ENCODE measurements around the gene SLC1A5. TPM values are rescaled to one million over a fixed set of nuclear protein-coding genes. Genes with fewer than 3 reads are reported as not detected.

SLC1A5 gene
- polyA plus RNA-seq, 1 donor from 2014 or later, result 1.1 TPM

- no peak overlapping the region for H3K4me2 ChIP-seq (ENCODE audit: low read length)
- no peaks in the 10 kb centered on the region for H3F3A ChIP-seq (ENCODE audit: insufficient read depth, low read length, poor library complexity, severe bottlenecking)
- no peaks in the 10 kb centered on the region for H3K9me3 ChIP-seq (ENCODE audit: low read length)
- TF ChIP-seq TAF1 (IDR thresholded peaks at IDR 0.05; ENCODE audit: low read depth) (no peak), REST (IDR thresholded peaks at IDR 0.05; ENCODE audit: borderline replicate concordance) (no peak), EZH2 (IDR thresholded peaks at IDR 0.05; ENCODE audit: borderline replicate concordance, insufficient read depth, low read length, poor library complexity, severe bottlenecking) (no peak), RAD21 (conservative IDR thresholded peaks at IDR 0.05) (no peak), POLR2AphosphoS5 (IDR thresholded peaks at IDR 0.05) (no peak), SMC3 (conservative IDR thresholded peaks at IDR 0.05; ENCODE audit: poor library complexity) (no peak), EP300 (conservative IDR thresholded peaks at IDR 0.05; ENCODE audit: poor library complexity, severe bottlenecking) (no peak), MXI1 (conservative IDR thresholded peaks at IDR 0.05; ENCODE audit: poor library complexity, severe bottlenecking) (no peak)
- TF ChIP-seq, protein P1, sequence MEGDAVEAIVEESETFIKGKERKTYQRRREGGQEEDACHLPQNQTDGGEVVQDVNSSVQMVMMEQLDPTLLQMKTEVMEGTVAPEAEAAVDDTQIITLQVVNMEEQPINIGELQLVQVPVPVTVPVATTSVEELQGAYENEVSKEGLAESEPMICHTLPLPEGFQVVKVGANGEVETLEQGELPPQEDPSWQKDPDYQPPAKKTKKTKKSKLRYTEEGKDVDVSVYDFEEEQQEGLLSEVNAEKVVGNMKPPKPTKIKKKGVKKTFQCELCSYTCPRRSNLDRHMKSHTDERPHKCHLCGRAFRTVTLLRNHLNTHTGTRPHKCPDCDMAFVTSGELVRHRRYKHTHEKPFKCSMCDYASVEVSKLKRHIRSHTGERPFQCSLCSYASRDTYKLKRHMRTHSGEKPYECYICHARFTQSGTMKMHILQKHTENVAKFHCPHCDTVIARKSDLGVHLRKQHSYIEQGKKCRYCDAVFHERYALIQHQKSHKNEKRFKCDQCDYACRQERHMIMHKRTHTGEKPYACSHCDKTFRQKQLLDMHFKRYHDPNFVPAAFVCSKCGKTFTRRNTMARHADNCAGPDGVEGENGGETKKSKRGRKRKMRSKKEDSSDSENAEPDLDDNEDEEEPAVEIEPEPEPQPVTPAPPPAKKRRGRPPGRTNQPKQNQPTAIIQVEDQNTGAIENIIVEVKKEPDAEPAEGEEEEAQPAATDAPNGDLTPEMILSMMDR (IDR thresholded peaks at IDR 0.05; ENCODE audit: poor library complexity, severe bottlenecking), result no peak
- H3K27ac ChIP-seq (ENCODE audit: low read length), result no peak overlapping the region
- no peak overlapping the region for H3K4me3 ChIP-seq (ENCODE audit: low read length)
- H3K36me3 ChIP-seq (ENCODE audit: insufficient read depth, low read length), result no peaks in the 10 kb centered on the region
- peaks cover 18% of the 10 kb centered on the region for H4K20me1 ChIP-seq (ENCODE audit: insufficient read depth)
- no peaks in the 10 kb centered on the region for H3K27me3 ChIP-seq (ENCODE audit: insufficient read depth, low read depth, low read length)
- no peak overlapping the region for H3K9ac ChIP-seq (ENCODE audit: low read length)
- H2AFZ ChIP-seq (ENCODE audit: low read depth, low read length), result no peak overlapping the region
- H3K79me2 ChIP-seq (replicated peaks; ENCODE audit: insufficient read depth, low read length), result peaks cover 11% of the 10 kb centered on the region
- no peaks in the 10 kb centered on the region for H3K9me2 ChIP-seq (ENCODE audit: insufficient read depth, low read length)
These were observed 57.8 kb downstream of the SLC1A5 start for GRCh38 chr19:46730595-46730994.

GRCh38 chr19:46730187-46730586, 58.2 kb downstream of the SLC1A5 start:
- no peaks in the 10 kb centered on the region for H3F3A ChIP-seq (ENCODE audit: insufficient read depth, low read length, poor library complexity, severe bottlenecking)
- no peaks in the 10 kb centered on the region for H3K36me3 ChIP-seq (ENCODE audit: insufficient read depth, low read length)
- no peak overlapping the region for H3K9ac ChIP-seq (ENCODE audit: low read length)
- H3K79me2 ChIP-seq (replicated peaks; ENCODE audit: insufficient read depth, low read length), result peaks cover 11% of the 10 kb centered on the region
- H3K9me3 ChIP-seq (ENCODE audit: low read length), result no peaks in the 10 kb centered on the region
- no peak overlapping the region for H3K27ac ChIP-seq (ENCODE audit: low read length)
- H4K20me1 ChIP-seq (ENCODE audit: insufficient read depth), result peaks cover 18% of the 10 kb centered on the region
- H3K4me2 ChIP-seq (ENCODE audit: low read length), result no peak overlapping the region
- no peak overlapping the region for H3K4me3 ChIP-seq (ENCODE audit: low read length)
- H3K27me3 ChIP-seq (ENCODE audit: insufficient read depth, low read depth, low read length), result no peaks in the 10 kb centered on the region
- no peak overlapping the region for H2AFZ ChIP-seq (ENCODE audit: low read depth, low read length)
- no peaks in the 10 kb centered on the region for H3K9me2 ChIP-seq (ENCODE audit: insufficient read depth, low read length)
- TF ChIP-seq, protein P1 (IDR thresholded peaks at IDR 0.05; ENCODE audit: poor library complexity, severe bottlenecking), result no peak
- TF ChIP-seq EZH2 (IDR thresholded peaks at IDR 0.05; ENCODE audit: borderline replicate concordance, insufficient read depth, low read length, poor library complexity, severe bottlenecking) (no peak), SMC3 (conservative IDR thresholded peaks at IDR 0.05; ENCODE audit: poor library complexity) (no peak), TAF1 (IDR thresholded peaks at IDR 0.05; ENCODE audit: low read depth) (no peak), RAD21 (conservative IDR thresholded peaks at IDR 0.05) (no peak), REST (IDR thresholded peaks at IDR 0.05; ENCODE audit: borderline replicate concordance) (no peak), POLR2AphosphoS5 (IDR thresholded peaks at IDR 0.05) (no peak)
